Activated T-helper 1 cell treated with Interleukin-2 at 50 U/mL for 16 hours (primary cell): ENCODE results near the gene GLG1.

ENCODE experiments used
- DNase-seq: peaks from one replicate; pipeline ENCODE4 v3.0.0-alpha.2; 2020; ENCODE audit warnings: low read depth

GLG1 gene

DNA sequence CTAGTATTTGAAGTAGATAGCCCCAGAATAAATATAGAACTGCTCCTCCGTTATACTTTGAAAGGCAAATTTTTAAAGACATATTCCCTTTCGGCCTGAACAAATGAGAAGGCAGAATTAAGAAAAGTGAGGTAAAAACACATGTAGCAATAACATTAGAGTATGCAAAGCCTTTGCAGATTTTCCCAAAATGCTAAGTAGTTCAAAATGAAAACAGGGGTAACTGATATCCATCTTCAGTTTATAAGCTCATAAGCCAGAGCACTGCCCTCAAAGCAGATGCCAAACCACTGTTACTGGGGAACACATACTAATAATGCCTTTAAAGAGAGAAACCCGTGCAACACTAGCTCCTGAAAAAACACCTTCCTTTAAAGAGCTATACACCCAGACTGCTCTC is 134.4 kb downstream of the GLG1 start:
- DNase-seq, result no peak

DNA sequence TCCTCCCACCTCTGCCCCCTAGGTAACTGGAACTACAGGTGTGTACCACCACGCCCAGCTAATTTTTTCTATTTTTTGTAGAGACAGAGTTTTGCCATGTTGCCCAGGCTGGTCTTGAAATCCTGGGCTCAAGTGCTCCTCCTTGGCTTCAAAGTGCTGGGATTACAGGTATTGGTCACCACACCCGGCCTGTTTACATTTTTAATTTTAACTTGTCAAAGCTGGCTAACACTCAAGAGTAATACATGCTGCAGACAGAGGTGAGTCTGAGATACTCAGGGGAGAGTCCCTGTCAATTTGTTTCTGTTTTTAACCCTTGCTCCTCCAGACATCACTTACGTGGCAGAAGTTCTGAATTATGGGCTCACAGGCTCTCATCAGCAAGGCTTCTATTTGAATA is 134.9 kb downstream of the GLG1 start:
- no peak for DNase-seq

DNA sequence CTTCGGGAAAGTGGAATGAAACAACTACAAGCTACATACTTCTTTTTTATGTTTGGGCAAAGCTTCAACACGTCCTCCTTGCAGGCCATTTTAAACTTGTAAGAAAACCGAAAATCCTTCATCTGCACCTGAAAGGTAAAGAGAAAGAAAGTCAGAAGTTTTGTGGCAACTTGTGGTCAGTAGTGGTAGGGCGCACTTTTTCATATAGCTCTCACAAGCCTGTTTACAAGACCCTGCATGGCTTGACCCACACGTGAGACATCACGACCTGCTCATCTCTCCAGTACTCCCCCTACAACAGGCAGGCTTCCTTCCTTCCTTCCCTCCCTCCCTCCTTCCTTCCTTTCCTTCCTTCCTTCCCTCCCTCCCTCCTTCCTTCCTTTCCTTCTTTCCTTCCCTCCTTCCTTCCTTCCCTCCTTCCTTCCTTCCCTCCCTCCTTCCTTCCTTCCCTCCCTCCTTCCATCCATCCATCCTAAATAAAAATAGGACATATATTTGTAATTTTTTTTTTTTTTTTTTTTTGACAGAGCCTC is 136.9 kb downstream of the GLG1 start:
- DNase-seq, result no peak

- DNase-seq, result no peak
These were observed 137.9 kb downstream of the GLG1 start for GRCh38 chr16:74468807-74469525.

DNA sequence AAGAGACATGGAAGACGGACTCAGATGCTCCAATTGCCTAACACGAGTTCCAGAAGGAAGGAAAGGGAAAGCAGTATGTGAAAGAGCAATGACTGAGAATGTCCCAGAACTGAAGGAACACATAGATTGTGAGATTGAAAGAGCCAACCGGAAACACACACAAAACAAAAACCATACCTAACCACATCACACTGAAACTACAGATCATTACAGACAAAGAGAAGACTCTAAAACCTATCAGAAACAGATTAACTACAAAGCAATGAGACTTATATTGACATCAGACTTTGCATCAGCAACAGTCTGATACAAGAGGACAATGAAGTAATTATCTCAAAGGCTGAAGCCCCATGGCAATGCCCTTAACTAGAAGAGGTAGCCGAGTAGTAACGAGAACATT is 140.0 kb downstream of the GLG1 start:
- no peak for DNase-seq

DNA sequence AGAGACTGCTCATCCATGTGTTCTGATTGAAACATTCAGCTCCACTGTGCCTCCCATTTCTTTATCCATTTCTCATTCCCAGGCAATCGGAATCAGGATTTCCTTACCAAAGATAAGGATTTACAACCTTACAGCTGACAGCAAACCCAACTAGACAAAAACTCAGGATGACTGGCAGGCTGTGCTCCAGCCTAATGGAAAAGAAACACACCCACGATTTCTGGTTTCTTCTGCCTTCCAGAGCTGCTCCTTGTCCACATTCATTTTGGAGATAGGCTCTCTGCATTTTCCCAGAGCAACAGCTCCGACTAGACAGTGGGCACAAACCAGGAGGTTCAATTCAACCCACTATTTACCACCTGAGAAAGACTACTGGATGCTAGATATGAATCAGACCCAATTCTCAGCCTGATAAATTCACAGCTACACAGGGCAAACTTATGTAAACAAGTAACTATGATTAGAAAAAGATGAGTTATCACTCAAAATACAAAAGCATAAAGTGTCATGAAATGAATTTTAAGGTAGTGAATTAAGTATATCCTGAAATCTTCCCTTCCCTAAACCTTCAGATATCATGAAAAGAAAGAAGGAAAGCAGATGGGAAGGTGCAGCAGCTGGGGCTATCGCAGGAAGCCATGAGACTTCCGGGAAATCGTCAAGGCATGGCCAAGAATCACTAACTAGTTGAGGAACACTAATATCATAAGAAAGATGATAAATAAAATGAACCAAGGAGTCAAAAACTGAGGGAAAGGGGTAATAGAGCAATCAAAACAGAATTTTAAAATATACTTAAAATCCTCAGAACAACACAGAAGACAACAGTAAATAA is 140.8 kb downstream of the GLG1 start:
- DNase-seq, result no peak

DNA sequence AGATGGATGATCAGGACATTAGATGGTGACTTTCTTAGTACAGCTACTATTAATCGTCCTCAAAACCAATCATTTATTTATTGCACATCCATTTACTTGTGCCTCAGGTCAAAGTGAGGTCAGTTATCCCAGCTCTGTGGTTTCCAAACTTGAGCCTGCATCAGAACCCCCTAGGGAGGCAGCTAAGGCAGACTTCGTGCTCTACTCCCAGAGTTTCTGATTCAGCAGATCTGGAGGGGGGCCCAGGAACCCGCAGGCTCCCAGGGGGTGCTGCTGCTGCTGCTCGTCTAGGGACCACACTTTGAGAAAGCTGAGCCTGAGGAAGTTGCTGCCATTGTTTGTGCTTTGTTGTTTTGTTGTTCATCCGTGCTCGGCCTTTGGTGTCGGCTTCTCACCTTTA is 141.6 kb downstream of the GLG1 start:
- no peak for DNase-seq

- no peak for DNase-seq
These were observed 143.0 kb downstream of the GLG1 start for GRCh38 chr16:74463888-74464287.

DNA sequence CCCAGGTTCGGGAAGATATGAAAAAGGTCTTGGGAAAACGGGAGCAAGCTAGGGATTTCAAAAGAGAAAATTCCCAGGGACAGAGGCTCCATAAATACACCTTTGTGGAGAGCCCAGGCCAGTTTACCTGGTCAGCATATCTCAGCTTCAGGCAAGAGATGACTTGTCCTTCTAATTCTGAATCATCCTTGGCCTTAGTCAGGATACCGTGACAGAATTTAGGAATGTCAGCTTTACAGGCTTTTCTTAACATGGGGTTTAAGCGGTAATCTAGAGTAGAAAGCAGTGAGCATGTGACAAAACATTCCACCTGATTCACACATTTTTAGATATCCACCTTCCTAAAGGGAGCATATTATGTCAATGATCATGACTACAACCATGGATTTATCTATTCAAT is 144.6 kb downstream of the GLG1 start:
- no peak for DNase-seq

- no peak for DNase-seq
These were observed 145.1 kb downstream of the GLG1 start for GRCh38 chr16:74461826-74462225.

- DNase-seq, result no peak
These were observed 146.4 kb downstream of the GLG1 start for GRCh38 chr16:74460542-74460941.

DNA sequence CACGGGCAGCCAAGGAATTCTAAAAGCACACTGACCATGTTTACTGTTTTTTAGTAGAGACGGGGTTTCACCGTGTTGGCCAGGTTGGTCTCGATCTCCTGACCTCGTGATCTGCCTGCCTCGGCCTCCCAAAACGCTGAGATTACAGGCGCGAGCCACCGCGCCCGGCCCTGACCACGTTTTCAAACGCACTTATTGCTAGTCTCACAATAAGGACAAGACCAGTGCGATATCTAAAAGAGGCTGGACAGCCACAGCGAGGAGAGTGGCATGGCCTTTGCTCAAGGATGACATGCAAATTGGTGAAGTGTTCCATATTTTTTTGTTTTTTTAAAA is 150.7 kb downstream of the GLG1 start:
- no peak for DNase-seq

DNA sequence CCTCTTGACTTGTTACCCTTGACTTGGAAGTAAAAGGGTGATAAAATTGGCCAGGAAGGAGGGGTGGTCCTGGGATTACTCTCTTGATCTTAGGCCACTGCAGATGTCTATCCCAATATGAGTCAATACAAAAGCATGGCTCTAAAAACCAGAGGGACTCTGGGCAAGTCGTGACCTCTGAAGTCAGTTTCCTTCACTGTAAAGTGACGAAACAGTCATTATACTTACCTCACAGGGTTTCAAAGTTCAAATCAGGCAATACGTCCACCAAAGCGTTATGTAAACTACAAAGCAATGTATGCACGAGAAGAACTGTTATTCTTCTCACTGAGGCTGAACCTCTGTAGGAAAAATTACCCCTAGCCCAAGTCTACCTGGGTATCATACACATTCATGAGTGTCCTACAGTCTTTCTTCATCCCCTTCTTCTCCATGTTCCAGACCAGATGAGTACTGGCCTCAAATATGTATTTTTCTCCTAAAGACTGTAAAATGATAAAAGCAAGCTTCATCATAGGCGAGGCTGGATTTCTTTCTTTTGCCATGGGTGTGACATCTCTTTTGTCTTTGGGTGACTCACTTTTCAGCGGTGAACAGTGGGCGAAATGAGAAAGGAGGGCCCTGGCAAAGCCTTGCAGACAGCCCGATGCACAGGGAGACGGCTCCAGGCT is 151.2 kb downstream of the GLG1 start:
- no peak for DNase-seq

DNA sequence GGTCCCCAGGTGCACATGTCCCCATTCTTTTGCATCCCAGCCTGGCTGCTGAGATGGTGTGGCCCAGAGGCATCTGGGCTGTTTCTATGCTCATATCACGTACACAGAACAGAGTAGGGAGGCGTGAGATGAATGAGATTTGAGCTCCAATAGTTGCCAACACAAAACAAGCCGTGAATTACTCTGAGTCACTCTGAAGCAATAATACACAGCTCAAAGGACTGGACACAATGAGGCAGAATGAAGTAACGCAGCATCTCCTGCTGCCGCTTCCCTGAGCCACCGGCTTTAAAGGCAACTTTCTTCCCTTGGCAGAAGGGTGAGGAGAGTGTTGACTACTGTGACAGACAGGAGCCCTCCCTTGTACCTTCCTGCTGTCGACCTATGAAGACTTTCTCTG is 151.7 kb downstream of the GLG1 start:
- DNase-seq, result no peak

GRCh38 chr16:74451951-74452758 is 154.8 kb downstream of the GLG1 start:
- DNase-seq, result no peak

GRCh38 chr16:74450967-74451760 is 155.8 kb downstream of the GLG1 start:
- no peak for DNase-seq

GRCh38 chr16:74450236-74450635 is 156.7 kb downstream of the GLG1 start:
- DNase-seq, result no peak

GRCh38 chr16:74449470-74449869 is 157.4 kb downstream of the GLG1 start:
- no peak for DNase-seq

- DNase-seq, result no peak
These were observed 157.9 kb downstream of the GLG1 start for GRCh38 chr16:74448990-74449389.

GRCh38 chr16:74447578-74447977 is 159.3 kb downstream of the GLG1 start:
- DNase-seq, result no peak

DNA sequence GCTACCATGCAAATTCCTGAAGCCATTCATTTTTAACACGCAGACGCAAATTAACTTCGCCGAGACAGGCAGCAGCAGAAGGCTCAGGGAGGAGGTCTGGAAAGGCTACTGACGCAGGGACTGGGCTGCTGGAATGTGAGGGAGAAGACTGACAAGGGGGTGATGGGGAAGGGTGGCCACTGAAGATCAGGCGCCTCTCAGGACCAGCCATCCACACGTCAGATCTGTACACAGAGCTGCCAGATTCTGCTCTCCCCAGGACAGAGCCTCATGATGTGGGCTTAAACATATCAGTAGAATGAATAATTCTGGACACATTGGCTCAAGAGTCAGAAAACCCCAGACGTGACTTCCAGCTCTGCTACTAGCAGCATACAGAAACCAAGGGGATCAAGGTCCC is 160.0 kb downstream of the GLG1 start:
- no peak for DNase-seq
